HepG2 (cell line): ENCODE results near the gene RNGTT. TPM values are rescaled to one million over a fixed set of nuclear protein-coding genes. Genes with fewer than 3 reads are reported as not detected.

Experiments
- ATAC-seq: fragments of 200-7000 bp; cut with Tn5 transposase; 3 replicates; pipeline ENCODE4 v1.9.1; 2020; ENCODE audit warnings: mild to moderate bottlenecking, moderate library complexity
- BruUV-seq: library from RNA; stranded (reverse); fragments of 400-500 nt; replicated peaks from 2 replicates; lab custom pipeline; 2021; lab: Mats Ljungman, UMichigan
- CTCF ChIA-PET: fragments of 300-600 bp; formaldehyde crosslinking; extraction: SDS; loops from one replicate; lab custom pipeline; 2021; ENCODE audit warnings: low total read pairs, inconsistent platforms, low intra/inter-chr PET ratio; lab: Yijun Ruan, JAX
- POLR2A ChIA-PET: fragments of 350-600 bp; sonication (Branson Sonifier 250); formaldehyde crosslinking; loops from one replicate; lab custom pipeline; 2020; ENCODE audit warnings: antibody characterized with exemption, inconsistent platforms; lab: Yijun Ruan, JAX
- DNase-seq: peaks from one replicate; pipeline ENCODE4 v3.0.0-alpha.2; 2015; ENCODE audit warnings: low spot score
- FAIRE-seq: peaks from 3 replicates; lab custom pipeline; 2011; peaks lifted over from hg19 to GRCh38; lab: Jason Lieb, UNC
- H2AFZ ChIP-seq: one replicate; pipeline ENCODE4 v1.6.1; 2011; ENCODE audit warnings: low read length, inconsistent platforms
- H3K27ac ChIP-seq: fragments of 300-600 bp; 3 replicates; pipeline ENCODE4 v1.8.0; 2011; ENCODE audit warnings: mixed run types, mild to moderate bottlenecking, mixed read lengths, low read length, inconsistent platforms; ENCODE audit not compliant: insufficient read depth; ENCODE audit errors: extremely low read length
- H3K27me3 ChIP-seq, 2 experiments: fragments of 200-600 bp in 1 of 2; 2 replicates in 1 of 2; 3 replicates in 1 of 2; pipeline versions ENCODE4 v1.6.0 to v1.8.0; 2011; ENCODE audit warnings: low read length in 2 of 2, mild to moderate bottlenecking in 2 of 2, moderate library complexity in 2 of 2, inconsistent platforms in 1 of 2; ENCODE audit not compliant: insufficient read depth in 2 of 2, control insufficient read depth in 1 of 2
- H3K36me3 ChIP-seq, 2 experiments: fragments of 200-600 bp in 1 of 2; replicated peaks in 1 of 2; 2 replicates in 1 of 2; 3 replicates in 1 of 2; pipeline versions ENCODE4 v1.5.1 to v1.8.0; 2011; ENCODE audit warnings: low read length in 2 of 2, inconsistent platforms in 1 of 2; ENCODE audit not compliant: insufficient read depth in 2 of 2, control insufficient read depth in 1 of 2
- H3K4me1 ChIP-seq: 2 replicates; pipeline ENCODE4 v1.5.1; 2012; ENCODE audit warnings: low read length, inconsistent platforms; ENCODE audit not compliant: insufficient read depth
- H3K4me2 ChIP-seq: 2 replicates; pipeline ENCODE4 v1.6.0; 2011; ENCODE audit warnings: low read depth, low read length, inconsistent platforms
- H3K4me3 ChIP-seq, 3 experiments: fragments of 200-600 bp in 1 of 3; sonication (generic), shearing (Covaris generic) in 1 of 3; replicated peaks in 1 of 3; 2 replicates each; pipeline ENCODE4 v1.5.1; 2011 to 2016; ENCODE audit warnings: low read length in 3 of 3, inconsistent platforms in 2 of 3, low read depth in 2 of 3, mild to moderate bottlenecking in 2 of 3, control low read depth in 1 of 3, mixed read lengths in 1 of 3; ENCODE audit not compliant: insufficient read depth in 1 of 3
- H3K79me2 ChIP-seq: one replicate; pipeline ENCODE4 v1.6.1; 2011; ENCODE audit warnings: low read length, inconsistent platforms; ENCODE audit not compliant: insufficient read depth
- H3K9ac ChIP-seq: 2 replicates; pipeline ENCODE4 v1.6.0; 2011; ENCODE audit warnings: mild to moderate bottlenecking, low read depth, low read length, inconsistent platforms; ENCODE audit not compliant: insufficient read depth
- H3K9me3 ChIP-seq: 2 replicates; pipeline ENCODE4 v1.5.1; 2012; ENCODE audit warnings: mild to moderate bottlenecking, low read length
- H4K20me1 ChIP-seq: 2 replicates; pipeline ENCODE4 v1.6.0; 2011; ENCODE audit warnings: inconsistent platforms, mild to moderate bottlenecking, low read length, moderate library complexity; ENCODE audit not compliant: insufficient read depth
- HES4 ChIP-seq: sonication (generic); formaldehyde crosslinking; IDR thresholded peaks from 2 replicates; pipeline ENCODE4 v1.9.0; 2021; ENCODE audit warnings: mild to moderate bottlenecking, missing genetic modification reagents, borderline replicate concordance
- HOXA7 ChIP-seq: sonication (generic); formaldehyde crosslinking; IDR thresholded peaks from 2 replicates; pipeline ENCODE4 v1.8.1; 2022; ENCODE audit warnings: mild to moderate bottlenecking, missing genetic modification reagents, moderate library complexity
- LCORL ChIP-seq, 2 experiments: fragments of 450-650 bp in 1 of 2; sonication (generic) in 1 of 2; formaldehyde crosslinking in 1 of 2; IDR thresholded peaks; 2 replicates each; pipeline versions ENCODE4 v1.5.0 to v1.6.1; 2017 to 2020; ENCODE audit warnings: antibody characterized with exemption in 1 of 2, missing genetic modification reagents in 1 of 2
- NFE2L1 ChIP-seq: sonication (generic); formaldehyde crosslinking; IDR thresholded peaks from 2 replicates; pipeline ENCODE4 v1.4.0; 2020; ENCODE audit warnings: missing genetic modification reagents, mild to moderate bottlenecking, borderline replicate concordance
- RFX5 ChIP-seq: IDR thresholded peaks from 2 replicates; pipeline ENCODE4 v1.6.1; 2011; ENCODE audit warnings: low read depth, low read length, improper control_type of control experiment
- STAG1 ChIP-seq: sonication (generic); formaldehyde crosslinking; IDR thresholded peaks from 2 replicates; pipeline ENCODE4 v1.4.0; 2020; ENCODE audit warnings: missing genetic modification reagents
- U2AF2 ChIP-seq: fragments of 200-400 bp; formaldehyde crosslinking; IDR thresholded peaks from 2 replicates; pipeline ENCODE4 v1.6.1; 2017; ENCODE audit warnings: low read depth, mild to moderate bottlenecking, low read length
- ZFP37 ChIP-seq: sonication (generic); formaldehyde crosslinking; IDR thresholded peaks from 2 replicates; pipeline ENCODE4 v1.4.0; 2020; ENCODE audit warnings: missing genetic modification reagents, borderline replicate concordance
- ZNF33A ChIP-seq: sonication (generic); formaldehyde crosslinking; IDR thresholded peaks from 2 replicates; pipeline ENCODE4 v1.5.1; 2020; ENCODE audit warnings: missing genetic modification reagents, mild to moderate bottlenecking, moderate library complexity, borderline replicate concordance
- ZNF629 ChIP-seq: sonication (generic); formaldehyde crosslinking; conservative IDR thresholded peaks from 2 replicates; pipeline ENCODE4 v1.5.0; 2020; ENCODE audit warnings: missing genetic modification reagents
- ZNF652 ChIP-seq: IDR thresholded peaks from 2 replicates; pipeline ENCODE4 v1.6.1; 2016; ENCODE audit warnings: low read depth, borderline replicate concordance
- WGBS: methylation state at CpG from one replicate; pipeline ENCODE4 v1.1.6; 2017; ENCODE audit warnings: low lambda C conversion rate; 5-methylcytosine and 5-hydroxymethylcytosine counted together
- in situ Hi-C: cut with HindIII; loops from 2 replicates; pipeline ENCODE4 v1.10.0; 2017; ENCODE audit warnings: low pct_unique_long_range_greater_than_20kb; ENCODE audit not compliant: extremely low pct_ligation_motif_present
- intact Hi-C: fragments of 100-400 bp; cut with micrococcal nuclease; formaldehyde crosslinking; loops from one replicate; pipeline ENCODE4 v1.10.0; 2022; ENCODE audit not compliant: unreplicated experiment
- polyA plus RNA-seq, 8 experiments: library from polyadenylated mRNA; depleted of rRNA in 3 of 8; stranded (reverse) in 7 of 8; unstranded in 1 of 8; fragments of >200 nt; fragmentation: Illumina TruSeq in 4 of 8; extraction: Trizol in 4 of 8; gene quantifications; 2 replicates each; pipeline versions ENCODE4 v1.2.1 to v1.2.3, GENCODE V29; 2011 to 2016; ENCODE audit warnings: low read depth in 4 of 8, missing spikeins in 1 of 8, mixed read lengths in 1 of 8; ENCODE audit not compliant: insufficient read depth in 1 of 8
- total RNA-seq, 5 experiments: library from RNA; depleted of rRNA; stranded (reverse); fragments of >200 nt; fragmentation: Illumina TruSeq; extraction: Trizol; gene quantifications; 2 replicates each; pipeline ENCODE4 v1.2.3, GENCODE V29; 2016; ENCODE audit warnings: low read depth in 1 of 5
- TF ChIP-seq, protein P1 (sequence below): IDR thresholded peaks from 2 replicates; pipeline ENCODE4 v1.6.1; 2016; ENCODE audit warnings: missing genetic modification reagents, missing compliant biosample characterization
- TF ChIP-seq, protein P2 (sequence below): sonication (generic); formaldehyde crosslinking; IDR thresholded peaks from 2 replicates; pipeline ENCODE4 v1.5.1; 2020; ENCODE audit warnings: mild to moderate bottlenecking, missing genetic modification reagents, moderate library complexity
- TF ChIP-seq, protein P3 (sequence below): sonication (generic); formaldehyde crosslinking; IDR thresholded peaks from 2 replicates; pipeline ENCODE4 v1.4.0; 2020; ENCODE audit warnings: missing genetic modification reagents, borderline replicate concordance

Gene RNGTT
- total and polyA plus RNA-seq, 2 of the 13 experiments (the other 11 are each of a cell fraction or from before 2014, with no cell fraction given): 6.0 to 22.6 TPM

DNA sequence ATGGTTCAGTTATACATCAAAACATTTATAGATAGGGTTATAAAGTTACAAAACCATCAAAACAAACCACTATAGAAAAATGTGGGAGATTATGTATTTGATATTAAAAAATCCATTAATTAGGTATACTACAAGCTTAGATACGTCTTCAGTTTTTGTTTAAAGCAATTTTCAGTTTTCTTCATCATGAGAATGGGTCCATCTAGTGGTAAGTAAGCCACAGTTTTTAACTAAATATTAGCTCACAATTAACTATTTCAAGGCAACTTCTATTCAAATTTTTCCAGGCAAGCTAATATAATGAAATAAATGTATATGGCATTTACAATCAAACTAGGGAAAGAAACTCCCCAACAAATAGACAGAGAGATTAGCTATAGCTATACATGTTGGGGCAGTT is 44.4 kb downstream of the RNGTT start:
- no peak for ATAC-seq
- H3K79me2 ChIP-seq: no peaks in the 10 kb centered on the region
- no peak overlapping the region for H3K9ac ChIP-seq
- H3K27ac ChIP-seq: no peak overlapping the region
- H4K20me1 ChIP-seq: no peaks in the 10 kb centered on the region
- H3K4me2 ChIP-seq: no peak overlapping the region
- WGBS: 98% methylated on average over 1 of the region's 1 CpG
- ChIA-PET POLR2A (no interaction called here), CTCF (no interaction called here)
- in situ Hi-C loops: no loop called here
- intact Hi-C loops: no loop called here
- no peak for TF ChIP-seq RFX5
- no peak for TF ChIP-seq U2AF2
- 0 out of 2 replicates have a peak, but pooled peaks have one; percentile 24 for TF ChIP-seq ZNF629 (CRISPR knock-in tag)
- no peak for TF ChIP-seq ZNF33A
- TF ChIP-seq NFE2L1 (CRISPR knock-in tag): no peak
- TF ChIP-seq, protein P1, sequence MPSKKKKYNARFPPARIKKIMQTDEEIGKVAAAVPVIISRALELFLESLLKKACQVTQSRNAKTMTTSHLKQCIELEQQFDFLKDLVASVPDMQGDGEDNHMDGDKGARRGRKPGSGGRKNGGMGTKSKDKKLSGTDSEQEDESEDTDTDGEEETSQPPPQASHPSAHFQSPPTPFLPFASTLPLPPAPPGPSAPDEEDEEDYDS (CRISPR knock-in tag): no peak
- no peak for TF ChIP-seq LCORL (IDR thresholded peaks at IDR 0.05)
- no peak for TF ChIP-seq LCORL (CRISPR knock-in tag; IDR thresholded peaks at IDR 0.05)
- TF ChIP-seq ZFP37 (CRISPR knock-in tag): no peak
- peak; percentile 92 for TF ChIP-seq ZNF652 (CRISPR knock-in tag)
- TF ChIP-seq STAG1 (CRISPR knock-in tag): peak; percentile 12; the same call in 1 of the 2 replicates
- TF ChIP-seq, protein P2, sequence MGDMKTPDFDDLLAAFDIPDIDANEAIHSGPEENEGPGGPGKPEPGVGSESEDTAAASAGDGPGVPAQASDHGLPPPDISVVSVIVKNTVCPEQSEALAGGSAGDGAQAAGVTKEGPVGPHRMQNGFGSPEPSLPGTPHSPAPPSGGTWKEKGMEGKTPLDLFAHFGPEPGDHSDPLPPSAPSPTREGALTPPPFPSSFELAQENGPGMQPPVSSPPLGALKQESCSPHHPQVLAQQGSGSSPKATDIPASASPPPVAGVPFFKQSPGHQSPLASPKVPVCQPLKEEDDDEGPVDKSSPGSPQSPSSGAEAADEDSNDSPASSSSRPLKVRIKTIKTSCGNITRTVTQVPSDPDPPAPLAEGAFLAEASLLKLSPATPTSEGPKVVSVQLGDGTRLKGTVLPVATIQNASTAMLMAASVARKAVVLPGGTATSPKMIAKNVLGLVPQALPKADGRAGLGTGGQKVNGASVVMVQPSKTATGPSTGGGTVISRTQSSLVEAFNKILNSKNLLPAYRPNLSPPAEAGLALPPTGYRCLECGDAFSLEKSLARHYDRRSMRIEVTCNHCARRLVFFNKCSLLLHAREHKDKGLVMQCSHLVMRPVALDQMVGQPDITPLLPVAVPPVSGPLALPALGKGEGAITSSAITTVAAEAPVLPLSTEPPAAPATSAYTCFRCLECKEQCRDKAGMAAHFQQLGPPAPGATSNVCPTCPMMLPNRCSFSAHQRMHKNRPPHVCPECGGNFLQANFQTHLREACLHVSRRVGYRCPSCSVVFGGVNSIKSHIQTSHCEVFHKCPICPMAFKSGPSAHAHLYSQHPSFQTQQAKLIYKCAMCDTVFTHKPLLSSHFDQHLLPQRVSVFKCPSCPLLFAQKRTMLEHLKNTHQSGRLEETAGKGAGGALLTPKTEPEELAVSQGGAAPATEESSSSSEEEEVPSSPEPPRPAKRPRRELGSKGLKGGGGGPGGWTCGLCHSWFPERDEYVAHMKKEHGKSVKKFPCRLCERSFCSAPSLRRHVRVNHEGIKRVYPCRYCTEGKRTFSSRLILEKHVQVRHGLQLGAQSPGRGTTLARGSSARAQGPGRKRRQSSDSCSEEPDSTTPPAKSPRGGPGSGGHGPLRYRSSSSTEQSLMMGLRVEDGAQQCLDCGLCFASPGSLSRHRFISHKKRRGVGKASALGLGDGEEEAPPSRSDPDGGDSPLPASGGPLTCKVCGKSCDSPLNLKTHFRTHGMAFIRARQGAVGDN (CRISPR knock-in tag): no peak
- no peak for TF ChIP-seq HES4 (CRISPR knock-in tag)
- no peak for TF ChIP-seq HOXA7 (CRISPR knock-in tag)
- TF ChIP-seq, protein P3, sequence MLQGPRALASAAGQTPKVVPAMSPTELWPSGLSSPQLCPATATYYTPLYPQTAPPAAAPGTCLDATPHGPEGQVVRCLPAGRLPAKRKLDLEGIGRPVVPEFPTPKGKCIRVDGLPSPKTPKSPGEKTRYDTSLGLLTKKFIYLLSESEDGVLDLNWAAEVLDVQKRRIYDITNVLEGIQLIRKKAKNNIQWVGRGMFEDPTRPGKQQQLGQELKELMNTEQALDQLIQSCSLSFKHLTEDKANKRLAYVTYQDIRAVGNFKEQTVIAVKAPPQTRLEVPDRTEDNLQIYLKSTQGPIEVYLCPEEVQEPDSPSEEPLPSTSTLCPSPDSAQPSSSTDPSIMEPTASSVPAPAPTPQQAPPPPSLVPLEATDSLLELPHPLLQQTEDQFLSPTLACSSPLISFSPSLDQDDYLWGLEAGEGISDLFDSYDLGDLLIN: no peak
- no peak overlapping the region for H3K4me3 ChIP-seq
- no peak overlapping the region for H2AFZ ChIP-seq
- no peaks in the 10 kb centered on the region for H3K9me3 ChIP-seq
- BruUV-seq: no TSS peak
- H3K36me3 ChIP-seq: peaks cover 0 to 9% of the 10 kb centered on the region in 2 experiments; a peak in 2 of 5 replicates
- no peaks in the 10 kb centered on the region for H3K27me3 ChIP-seq
- no peaks in the 10 kb centered on the region for H3K4me1 ChIP-seq
- no peak for DNase-seq
- no peak for FAIRE-seq
